HEK293 (cell line): ENCODE data around the gene MAP4K4.

Source experiments
- CTCF ChIA-PET: fragments of 350-600 bp; formaldehyde crosslinking; extraction: SDS; loops from one replicate; lab custom pipeline; 2021; ENCODE audit warnings: antibody characterized with exemption; lab: Yijun Ruan, JAX
- POLR2A ChIA-PET: fragments of 300-600 bp; formaldehyde crosslinking; extraction: SDS; loops from one replicate; lab custom pipeline; 2020; ENCODE audit warnings: antibody characterized with exemption, inconsistent platforms; lab: Yijun Ruan, JAX
- H3K27ac ChIP-seq: fragments of 200-500 bp; sonication (Bioruptor generic); 2 replicates; pipeline ENCODE4 v1.5.1; 2014; ENCODE audit warnings: low read depth, low read length, control low read depth, inconsistent platforms; ENCODE audit errors: extremely low read depth
- H3K36me3 ChIP-seq, 2 experiments: fragments of 200-500 bp in 1 of 2; sonication (Bioruptor generic) in 1 of 2; 1 replicate in 1 of 2; 2 replicates in 1 of 2; pipeline ENCODE4 v1.5.1; 2014 to 2017; ENCODE audit warnings: inconsistent platforms in 2 of 2, low read length in 2 of 2; ENCODE audit not compliant: control insufficient read depth in 2 of 2, insufficient read depth in 1 of 2
- H3K4me1 ChIP-seq: fragments of 200-500 bp; sonication (Bioruptor generic); 2 replicates; pipeline ENCODE4 v1.5.1; 2014; ENCODE audit warnings: mild to moderate bottlenecking, low read length, inconsistent platforms; ENCODE audit not compliant: control insufficient read depth, insufficient read depth
- H3K4me3 ChIP-seq: 2 replicates; pipeline ENCODE4 v1.5.1; 2011; ENCODE audit warnings: low read depth, mild to moderate bottlenecking, control low read depth, low read length, moderate library complexity
- H3K9me3 ChIP-seq: fragments of 200-500 bp; sonication (Bioruptor generic); 2 replicates; pipeline ENCODE4 v1.5.1; 2014; ENCODE audit warnings: low read depth, low read length, inconsistent platforms; ENCODE audit not compliant: control insufficient read depth, insufficient read depth
- OVOL3 ChIP-seq: fragments of 450-650 bp; formaldehyde crosslinking; IDR thresholded peaks from 2 replicates; pipeline ENCODE4 v1.5.1; 2016; ENCODE audit warnings: missing biosample characterization, missing genetic modification characterization
- PRDM2 ChIP-seq: fragments of 450-650 bp; formaldehyde crosslinking; IDR thresholded peaks from 2 replicates; pipeline ENCODE4 v1.5.1; 2016; ENCODE audit warnings: missing biosample characterization, missing genetic modification characterization, borderline replicate concordance
- SCRT1 ChIP-seq: fragments of 450-650 bp; formaldehyde crosslinking; IDR thresholded peaks from 2 replicates; pipeline ENCODE4 v1.5.1; 2016; ENCODE audit warnings: missing biosample characterization, missing genetic modification characterization, borderline replicate concordance
- SETDB1 ChIP-seq: IDR thresholded peaks from one replicate; pipeline ENCODE4 v1.6.1; 2017; ENCODE audit warnings: mild to moderate bottlenecking, low read length, moderate library complexity, mixed read lengths; ENCODE audit not compliant: insufficient read length
- ZNF138 ChIP-seq: fragments of 450-650 bp; formaldehyde crosslinking; IDR thresholded peaks from 2 replicates; pipeline ENCODE4 v1.5.1; 2016; ENCODE audit warnings: missing biosample characterization, missing genetic modification characterization, borderline replicate concordance
- ZNF398 ChIP-seq: fragments of 450-650 bp; formaldehyde crosslinking; IDR thresholded peaks from 2 replicates; pipeline ENCODE4 v1.5.1; 2017; ENCODE audit warnings: missing biosample characterization, missing genetic modification characterization
- ZNF404 ChIP-seq: fragments of 450-650 bp; formaldehyde crosslinking; IDR thresholded peaks from 2 replicates; pipeline ENCODE4 v1.5.1; 2017; ENCODE audit warnings: missing biosample characterization, missing genetic modification characterization
- ZNF501 ChIP-seq: fragments of 450-650 bp; formaldehyde crosslinking; IDR thresholded peaks from 2 replicates; pipeline ENCODE4 v1.5.1; 2016; ENCODE audit warnings: missing biosample characterization, missing genetic modification characterization
- ZNF513 ChIP-seq: fragments of 450-650 bp; IDR thresholded peaks from 2 replicates; pipeline ENCODE4 v1.5.1; 2018; ENCODE audit warnings: missing biosample characterization, missing genetic modification characterization
- ZNF530 ChIP-seq: fragments of 450-650 bp; formaldehyde crosslinking; IDR thresholded peaks from 2 replicates; pipeline ENCODE4 v1.5.1; 2016; ENCODE audit warnings: low read depth, missing biosample characterization, missing genetic modification characterization
- ZNF571 ChIP-seq: fragments of 450-650 bp; formaldehyde crosslinking; IDR thresholded peaks from 2 replicates; pipeline ENCODE4 v1.5.0; 2017; ENCODE audit warnings: missing biosample characterization, missing genetic modification characterization
- ZNF645 ChIP-seq: fragments of 450-650 bp; formaldehyde crosslinking; IDR thresholded peaks from 2 replicates; pipeline ENCODE4; 2016; ENCODE audit warnings: missing biosample characterization, missing genetic modification characterization
- ZNF830 ChIP-seq: fragments of 450-650 bp; IDR thresholded peaks from 2 replicates; pipeline ENCODE4 v1.5.0; 2018; ENCODE audit warnings: missing biosample characterization, missing genetic modification characterization, low read depth, mild to moderate bottlenecking, moderate library complexity
- ZSCAN4 ChIP-seq: fragments of 450-650 bp; formaldehyde crosslinking; IDR thresholded peaks from 2 replicates; pipeline ENCODE4 v1.5.1; 2017; ENCODE audit warnings: missing biosample characterization, missing genetic modification characterization

Gene MAP4K4

GRCh38 chr2:101682311-101682710 lies 15.2 kb upstream of the MAP4K4 start (continued):
- no peak for TF ChIP-seq ZNF645 (tag by site-specific recombination)
- TF ChIP-seq, all 188 proteins: peak for 0

- Histone ChIP-seq H3K27ac (no peak overlapping the region), H3K36me3 (no peaks in the 10 kb centered on the region), H3K4me3 (no peak overlapping the region), H3K9me3 (no peaks in the 10 kb centered on the region), H3K4me1 (no peaks in the 10 kb centered on the region)
- POLR2A ChIA-PET = no interaction called here
- no peak for TF ChIP-seq ZNF501
- TF ChIP-seq ZNF404 (tag by site-specific recombination) = no peak
- TF ChIP-seq SETDB1 = no peak
- TF ChIP-seq OVOL3 (tag by site-specific recombination) = no peak
- TF ChIP-seq ZSCAN4 = no peak
- no peak for TF ChIP-seq ZNF830 (tag by site-specific recombination)
- TF ChIP-seq ZNF530 (tag by site-specific recombination) = no peak
- no peak for TF ChIP-seq ZNF513 (tag by site-specific recombination)
- CTCF ChIA-PET = no interaction called here
Observed at GRCh38 chr2:101684313-101684712, 13.2 kb upstream of the MAP4K4 start.

- Histone ChIP-seq H3K4me3 (no peak overlapping the region), H3K27ac (no peak overlapping the region), H3K36me3 (no peaks in the 10 kb centered on the region), H3K4me1 (no peaks in the 10 kb centered on the region), H3K9me3 (no peaks in the 10 kb centered on the region)
- CTCF ChIA-PET = no interaction called here
- TF ChIP-seq ZNF398 (tag by site-specific recombination) = no peak
- no peak for TF ChIP-seq ZNF138 (tag by site-specific recombination)
- no peak for TF ChIP-seq PRDM2
- TF ChIP-seq SCRT1 (tag by site-specific recombination) = no peak
- no peak for TF ChIP-seq ZNF571
- POLR2A ChIA-PET = interaction anchor here (2.3 kb wide), 1 partner anchor 9 kb away, joined by 6 read pairs; the partner anchor contains the start of gene MAP4K4
Observed at GRCh38 chr2:101688261-101688660, 9.2 kb upstream of the MAP4K4 start.
